GM19239 (cell line): ENCODE data around the gene MYL3.
"Not testable (repeated sequence)": the region's sequence is repeated elsewhere in the genome, so short reads cannot be mapped to it uniquely, and the experiment has no call there.

Experiments used
- DNase-seq: peaks from one replicate; pipeline ENCODE4 v3.0.0; 2011; ENCODE audit warnings: low spot score; ENCODE audit not compliant: insufficient read length
- FAIRE-seq: peaks from 2 replicates; lab custom pipeline; 2011; peaks lifted over from hg19 to GRCh38; lab: Jason Lieb, UNC

Gene MYL3

DNA sequence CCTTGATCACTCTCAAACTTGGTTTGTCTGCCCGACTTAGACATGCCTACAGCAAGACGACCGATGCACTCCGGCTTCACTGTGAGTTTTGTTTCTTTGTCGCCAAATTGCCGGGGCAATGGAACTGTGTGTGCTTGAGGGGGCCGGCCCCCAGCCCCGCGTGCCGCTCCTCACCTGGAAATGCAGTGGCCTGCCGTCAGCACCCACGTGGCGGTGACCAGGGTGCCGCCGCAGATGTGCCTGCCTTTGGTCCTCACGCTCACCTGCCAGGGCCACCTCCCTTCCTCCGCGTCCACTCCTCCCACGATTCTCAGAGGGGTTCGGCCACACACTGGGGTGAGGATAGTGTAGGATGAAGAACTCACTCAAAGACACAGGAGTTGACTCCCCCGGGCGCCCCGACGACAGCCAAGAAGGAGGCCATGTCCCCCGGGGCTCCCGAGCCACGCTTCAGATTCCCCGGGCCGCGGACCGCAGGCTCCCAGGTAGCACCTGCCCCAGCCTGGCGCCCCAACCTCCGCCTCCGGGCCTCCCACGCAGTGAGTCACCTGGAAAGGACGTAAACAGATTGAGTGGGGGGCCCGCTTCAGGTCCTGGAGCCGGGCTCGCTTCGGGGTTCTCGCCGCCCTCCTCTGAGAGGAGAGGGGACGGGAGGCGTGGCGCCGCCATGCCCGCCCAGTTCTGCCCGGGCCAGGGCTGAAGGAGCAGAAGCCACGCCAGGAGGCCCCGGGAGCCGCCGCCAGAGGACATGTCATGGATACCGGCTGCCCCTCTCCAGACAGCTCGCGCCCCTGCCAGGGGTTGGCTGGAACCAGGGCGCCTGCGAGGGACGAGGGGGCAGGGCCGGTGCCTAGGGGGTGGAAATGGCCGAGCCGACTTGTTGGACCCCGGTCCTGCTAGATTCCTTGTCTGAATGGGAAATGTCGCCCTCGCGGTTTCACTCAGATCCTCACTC is 29.6 kb downstream of the MYL3 start:
- no peak for FAIRE-seq
- DNase-seq: no peak

- DNase-seq (no peak), FAIRE-seq (no peak)
Measured at GRCh38 chr3:46831841-46832240, 31.4 kb downstream of the MYL3 start.

- no peak for DNase-seq
- no peak for FAIRE-seq
Measured at GRCh38 chr3:46831316-46831715, 31.9 kb downstream of the MYL3 start.

- FAIRE-seq (no peak), DNase-seq (no peak)
Measured at GRCh38 chr3:46830801-46831200, 32.4 kb downstream of the MYL3 start.

- FAIRE-seq (peak; percentile 66), DNase-seq (peak; percentile 56)
Measured at GRCh38 chr3:46829699-46830208, 33.5 kb downstream of the MYL3 start.

- FAIRE-seq (no peak), DNase-seq (no peak)
Measured at GRCh38 chr3:46825450-46825849, 37.8 kb downstream of the MYL3 start.

GRCh38 chr3:46824211-46824970 is 38.9 kb downstream of the MYL3 start:
- DNase-seq: no peak
- FAIRE-seq: no peak

DNA sequence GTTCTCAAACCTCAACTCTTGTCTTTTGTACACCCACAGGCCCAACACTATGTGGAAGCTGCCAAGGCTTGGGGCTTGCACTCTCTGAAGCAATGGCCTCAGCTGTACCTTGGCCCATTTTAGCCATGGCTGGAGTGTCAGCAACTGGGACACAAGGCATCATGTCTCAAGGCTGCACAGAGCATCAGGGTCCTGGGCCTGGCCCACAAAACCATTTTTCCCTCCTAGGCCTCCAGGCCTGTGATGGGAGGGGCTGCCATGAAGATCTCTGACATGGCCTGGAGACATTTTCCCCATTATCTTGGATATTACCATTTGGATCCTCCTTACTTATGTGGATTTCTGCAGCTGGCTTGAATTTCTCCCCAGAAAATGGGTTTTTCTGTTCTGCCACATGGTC is 39.9 kb downstream of the MYL3 start:
- not testable (repeated sequence) for FAIRE-seq, DNase-seq

DNA sequence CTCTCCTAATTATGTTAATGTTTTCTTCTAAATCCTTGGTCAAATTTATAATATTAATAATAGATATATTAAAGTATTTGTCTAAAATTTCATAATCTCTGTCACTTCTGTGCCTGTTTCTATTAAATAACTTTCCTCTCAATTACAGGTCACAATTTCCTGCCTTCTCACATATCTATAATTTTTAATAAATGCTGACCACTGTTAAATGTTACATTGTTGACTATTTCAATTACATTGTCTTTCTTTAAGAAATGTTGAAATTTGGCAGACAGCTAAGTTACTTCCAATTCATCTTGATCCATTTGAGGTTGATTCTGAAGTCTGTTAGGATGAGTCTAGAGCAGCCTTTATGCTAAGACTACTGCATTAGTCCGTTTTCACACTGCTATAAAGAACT is 41.7 kb downstream of the MYL3 start:
- DNase-seq: no peak
- FAIRE-seq: no peak

DNA sequence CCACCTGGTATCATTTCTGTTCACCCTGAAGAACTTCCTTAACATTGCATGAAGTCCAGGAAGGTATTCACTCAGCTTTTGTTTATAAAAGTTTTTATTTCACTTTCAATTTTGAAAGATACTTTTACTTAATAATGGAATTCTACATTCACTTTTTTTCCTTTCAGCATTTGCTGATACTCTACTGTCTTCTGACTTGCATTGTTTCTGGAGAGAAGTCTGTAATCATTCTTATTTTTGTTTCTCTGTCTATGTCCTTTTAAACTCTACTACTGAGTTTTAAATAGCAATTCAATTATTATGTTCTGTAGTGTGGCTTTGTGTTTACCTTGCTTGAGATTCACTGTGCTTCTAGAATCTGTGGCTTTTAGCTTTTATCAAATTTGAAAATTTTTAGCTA is 42.4 kb downstream of the MYL3 start:
- FAIRE-seq: no peak
- DNase-seq: no peak

DNA sequence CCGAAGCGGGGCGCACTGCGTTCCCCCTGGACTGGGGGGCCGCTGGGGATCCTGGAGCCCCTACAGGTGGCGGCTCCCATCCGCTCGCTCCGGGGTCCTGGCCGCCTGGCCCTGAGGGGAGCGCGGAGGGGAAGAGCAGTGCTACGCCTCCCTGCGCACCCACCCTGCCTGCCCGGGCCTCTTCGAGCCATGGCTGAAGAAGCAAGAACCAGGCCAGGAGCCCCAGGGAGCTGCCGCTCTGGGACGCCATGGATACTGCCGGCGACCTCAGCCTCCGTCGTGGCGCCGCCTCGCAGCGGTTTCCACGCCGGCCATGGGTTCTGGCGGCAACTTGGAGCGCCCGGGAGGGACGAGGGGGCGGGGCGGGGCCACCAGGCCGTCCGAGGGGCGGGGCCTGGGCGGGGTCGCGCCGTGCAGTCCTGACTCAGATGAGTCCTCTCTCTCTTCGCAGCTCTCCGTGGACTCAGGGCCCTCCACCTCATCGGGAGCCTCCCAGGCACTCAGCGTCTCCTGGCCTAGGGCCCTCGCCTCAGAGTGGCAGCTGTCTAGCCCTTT is 50.9 kb downstream of the MYL3 start:
- FAIRE-seq: no peak
- peak; percentile 36 for DNase-seq

- FAIRE-seq: no peak
Measured at GRCh38 chr3:46811615-46812236, 51.5 kb downstream of the MYL3 start.

GRCh38 chr3:46808766-46809165 is 54.5 kb downstream of the MYL3 start:
- not testable (repeated sequence) for DNase-seq, FAIRE-seq

More at GRCh38 chr3:46811615-46812236, 51.5 kb downstream of the MYL3 start:
- DNase-seq: no peak
